ENCODE data around the gene LHX3.

Gene LHX3

GRCh38 chr9:136235709-136236455 is 31.0 kb upstream of the LHX3 start:
- no peaks in the 10 kb centered on the region for H3K27me3 ChIP-seq (ENCODE audit: insufficient read depth, poor library complexity, severe bottlenecking)
- TF ChIP-seq GABPA (IDR thresholded peaks at IDR 0.05; ENCODE audit: low read depth) = no peak
- peak; percentile 89 for TF ChIP-seq SPI1 (IDR thresholded peaks at IDR 0.05; ENCODE audit: borderline replicate concordance, low read depth)
- TF ChIP-seq REST (IDR thresholded peaks at IDR 0.05; ENCODE audit: insufficient replicate concordance, low read depth) = no peak
- TF ChIP-seq CTCF (IDR thresholded peaks at IDR 0.05; ENCODE audit: insufficient read depth, low read length) = no peak
- DNase-seq (ENCODE audit: low read depth in 1 of 2, low spot score in 1 of 2) = peak in 1 of 2 experiments; percentile 53
- H3K27ac ChIP-seq (replicated peaks) = no peak overlapping the region
- no peak overlapping the region for H3K4me3 ChIP-seq (replicated peaks; ENCODE audit: insufficient read depth, low read length)

GRCh38 chr9:136235171-136235570 is 30.2 kb upstream of the LHX3 start:
- no peak for DNase-seq (ENCODE audit: low read depth in 1 of 2, low spot score in 1 of 2)
- no peaks in the 10 kb centered on the region for H3K27me3 ChIP-seq (ENCODE audit: insufficient read depth, poor library complexity, severe bottlenecking)
- no peak overlapping the region for H3K4me3 ChIP-seq (replicated peaks; ENCODE audit: insufficient read depth, low read length)
- no peak overlapping the region for H3K27ac ChIP-seq (replicated peaks)
- no peak for TF ChIP-seq CTCF (IDR thresholded peaks at IDR 0.05; ENCODE audit: insufficient read depth, low read length)
- TF ChIP-seq REST (IDR thresholded peaks at IDR 0.05; ENCODE audit: insufficient replicate concordance, low read depth) = no peak
- TF ChIP-seq POLR2AphosphoS5 (IDR thresholded peaks at IDR 0.05; ENCODE audit: low read depth) = no peak
- no peak for TF ChIP-seq GABPA (IDR thresholded peaks at IDR 0.05; ENCODE audit: low read depth)
- no peak for TF ChIP-seq SPI1 (IDR thresholded peaks at IDR 0.05; ENCODE audit: borderline replicate concordance, low read depth)

GRCh38 chr9:136234597-136234996 is 29.7 kb upstream of the LHX3 start:
- Histone ChIP-seq H3K4me3 (replicated peaks; ENCODE audit: insufficient read depth, low read length) (no peak overlapping the region), H3K27me3 (ENCODE audit: insufficient read depth, poor library complexity, severe bottlenecking) (no peaks in the 10 kb centered on the region), H3K27ac (replicated peaks) (peak overlapping the region; percentile 88)
- no peak for DNase-seq (ENCODE audit: low read depth in 1 of 2, low spot score in 1 of 2)
- no peak for TF ChIP-seq REST (IDR thresholded peaks at IDR 0.05; ENCODE audit: insufficient replicate concordance, low read depth)
